Body of pancreas (tissue), 4 donors: ENCODE measurements around the gene PBX3.

ENCODE experiments used
- POLR2A ChIP-seq, 3 donors: fragments of 450-650 bp; IDR thresholded peaks; one replicate each; pipeline ENCODE4 v1.6.1; 2016; ENCODE audit warnings: antibody characterized with exemption in 3 of 3, mild to moderate bottlenecking in 2 of 3
- TF ChIP-seq, protein P1 (sequence below), 7 experiments: fragments of 450-650 bp in 4 of 7; fragments of 200-600 bp in 3 of 7; sonication (generic) in 3 of 7; IDR thresholded peaks; one replicate each; pipeline ENCODE4 v1.5.1; 2016 to 2019; ENCODE audit warnings: antibody characterized with exemption in 7 of 7

DNA sequence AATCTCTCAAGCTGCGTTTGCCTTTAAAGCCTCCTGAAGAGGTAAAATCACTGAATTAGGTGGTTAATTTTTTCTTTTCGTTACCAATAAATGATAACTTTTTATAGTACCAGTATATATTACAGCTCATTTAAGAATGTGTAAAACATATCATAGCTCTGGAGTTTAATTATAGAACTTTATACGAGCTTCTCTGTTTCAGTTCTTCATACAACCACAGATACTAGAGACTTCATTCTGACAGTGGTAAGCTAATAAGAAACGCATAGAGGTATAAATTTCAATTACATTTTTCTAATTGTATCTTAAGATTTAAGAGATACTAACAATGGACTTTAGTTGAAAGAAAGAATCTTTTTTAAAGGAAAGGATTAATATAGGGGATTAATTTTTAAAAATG lies 73.9 kb downstream of the PBX3 start:
- TF ChIP-seq, protein P1, sequence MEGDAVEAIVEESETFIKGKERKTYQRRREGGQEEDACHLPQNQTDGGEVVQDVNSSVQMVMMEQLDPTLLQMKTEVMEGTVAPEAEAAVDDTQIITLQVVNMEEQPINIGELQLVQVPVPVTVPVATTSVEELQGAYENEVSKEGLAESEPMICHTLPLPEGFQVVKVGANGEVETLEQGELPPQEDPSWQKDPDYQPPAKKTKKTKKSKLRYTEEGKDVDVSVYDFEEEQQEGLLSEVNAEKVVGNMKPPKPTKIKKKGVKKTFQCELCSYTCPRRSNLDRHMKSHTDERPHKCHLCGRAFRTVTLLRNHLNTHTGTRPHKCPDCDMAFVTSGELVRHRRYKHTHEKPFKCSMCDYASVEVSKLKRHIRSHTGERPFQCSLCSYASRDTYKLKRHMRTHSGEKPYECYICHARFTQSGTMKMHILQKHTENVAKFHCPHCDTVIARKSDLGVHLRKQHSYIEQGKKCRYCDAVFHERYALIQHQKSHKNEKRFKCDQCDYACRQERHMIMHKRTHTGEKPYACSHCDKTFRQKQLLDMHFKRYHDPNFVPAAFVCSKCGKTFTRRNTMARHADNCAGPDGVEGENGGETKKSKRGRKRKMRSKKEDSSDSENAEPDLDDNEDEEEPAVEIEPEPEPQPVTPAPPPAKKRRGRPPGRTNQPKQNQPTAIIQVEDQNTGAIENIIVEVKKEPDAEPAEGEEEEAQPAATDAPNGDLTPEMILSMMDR (IDR thresholded peaks at IDR 0.05): no peak
- no peak for TF ChIP-seq POLR2A (IDR thresholded peaks at IDR 0.05)
